Measurements from ENCODE around the gene CELF3. TPM values are rescaled to one million over a fixed set of nuclear protein-coding genes. Genes with fewer than 3 reads are reported as not detected.

Gene CELF3
- total RNA-seq, 1 donor from 2014 or later: not detected

GRCh38 chr1:151728151-151729054 lies 11.8 kb upstream of the CELF3 start:
- DNase-seq (ENCODE audit: low spot score): no peak
- no peak for TF ChIP-seq CTCF (IDR thresholded peaks at IDR 0.05; ENCODE audit: unreplicated experiment)
- Mint-ChIP-seq H3K27me3 (ENCODE audit: unreplicated experiment) (peaks cover 3% of the 10 kb centered on the region), H3K27ac (ENCODE audit: unreplicated experiment) (no peak overlapping the region), H3K4me1 (ENCODE audit: unreplicated experiment) (peaks cover 17% of the 10 kb centered on the region), H3K4me3 (ENCODE audit: unreplicated experiment) (no peak overlapping the region), H3K36me3 (ENCODE audit: low read depth, unreplicated experiment) (peaks cover 3% of the 10 kb centered on the region), H3K9me3 (ENCODE audit: unreplicated experiment) (no peaks in the 10 kb centered on the region)

- Mint-ChIP-seq H3K9me3 (ENCODE audit: unreplicated experiment) (no peaks in the 10 kb centered on the region), H3K4me1 (ENCODE audit: unreplicated experiment) (peaks cover 18% of the 10 kb centered on the region), H3K27me3 (ENCODE audit: unreplicated experiment) (peaks cover 6% of the 10 kb centered on the region), H3K4me3 (ENCODE audit: unreplicated experiment) (no peak overlapping the region), H3K36me3 (ENCODE audit: low read depth, unreplicated experiment) (no peaks in the 10 kb centered on the region), H3K27ac (ENCODE audit: unreplicated experiment) (no peak overlapping the region)
- no peak for TF ChIP-seq CTCF (IDR thresholded peaks at IDR 0.05; ENCODE audit: unreplicated experiment)
- DNase-seq (ENCODE audit: low spot score): no peak
These were observed 7.2 kb upstream of the CELF3 start for GRCh38 chr1:151723726-151724370.

GRCh38 chr1:151721788-151722510 lies 5.3 kb upstream of the CELF3 start:
- no peak for TF ChIP-seq CTCF (IDR thresholded peaks at IDR 0.05; ENCODE audit: unreplicated experiment)
- peaks cover 13% of the 10 kb centered on the region for H3K27me3 Mint-ChIP-seq (ENCODE audit: unreplicated experiment)
- H3K9me3 Mint-ChIP-seq (ENCODE audit: unreplicated experiment): no peaks in the 10 kb centered on the region
- H3K4me3 Mint-ChIP-seq (ENCODE audit: unreplicated experiment): no peak overlapping the region
- no peak overlapping the region for H3K27ac Mint-ChIP-seq (ENCODE audit: unreplicated experiment)
- peaks cover 22% of the 10 kb centered on the region for H3K4me1 Mint-ChIP-seq (ENCODE audit: unreplicated experiment)
- DNase-seq (ENCODE audit: low spot score): no peak
- no peaks in the 10 kb centered on the region for H3K36me3 Mint-ChIP-seq (ENCODE audit: low read depth, unreplicated experiment)

GRCh38 chr1:151720974-151721787 lies 4.6 kb upstream of the CELF3 start, which contains the start of gene RIIAD1:
TSS of gene RIIAD1 (plus strand) at chr1:151721522. CDS start at chr1:151721537, 15 bp downstream.
- Mint-ChIP-seq H3K4me3 (ENCODE audit: unreplicated experiment) (no peak within 1 kb of the TSS), H3K4me1 (ENCODE audit: unreplicated experiment) (peaks cover 25% of the 10 kb centered on the region), H3K27ac (ENCODE audit: unreplicated experiment) (no peak within 1 kb of the TSS), H3K9me3 (ENCODE audit: unreplicated experiment) (no peaks in the 10 kb centered on the region), H3K36me3 (ENCODE audit: low read depth, unreplicated experiment) (no peaks in the 10 kb centered on the region), H3K27me3 (ENCODE audit: unreplicated experiment) (peaks cover 16% of the 10 kb centered on the region)
- no peak for TF ChIP-seq CTCF (IDR thresholded peaks at IDR 0.05; ENCODE audit: unreplicated experiment)
- peak; percentile 43 for DNase-seq (ENCODE audit: low spot score)

Measured in endothelial cell (in vitro differentiated cells).